ENCODE data around the gene TMEM141.
A peak's percentile ranks its signal among the peaks of the same experiment; 100 is the strongest.
"Not testable (repeated sequence)": the region's sequence is repeated elsewhere in the genome, so short reads cannot be mapped to it uniquely, and the experiment has no call there.

The TMEM141 gene

DNA sequence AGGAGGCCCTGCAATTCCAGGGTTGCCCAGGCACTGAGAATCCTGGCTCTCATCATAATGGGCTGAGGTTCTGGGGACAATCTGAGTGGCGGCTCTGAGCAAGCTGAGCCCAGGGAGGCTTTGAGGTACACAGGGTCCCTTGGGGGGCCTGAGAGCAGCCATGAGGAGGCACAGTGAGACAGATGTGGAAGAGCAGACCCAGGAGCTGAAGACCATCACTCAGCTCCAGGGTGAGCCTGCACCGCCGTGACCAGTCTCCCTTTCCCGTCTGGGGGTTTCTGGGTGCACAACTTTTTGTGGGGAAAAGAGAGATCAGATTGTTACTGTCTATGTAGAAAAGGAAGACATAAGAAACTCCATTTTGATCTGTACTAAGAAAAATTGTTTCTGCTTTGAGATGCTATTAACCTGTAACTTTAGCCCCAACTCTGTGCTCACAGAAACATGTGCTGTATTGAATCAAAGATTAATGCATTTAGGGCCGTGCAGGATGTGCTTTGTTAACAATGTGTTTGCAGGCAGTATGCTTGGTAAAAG is 5.2 kb downstream of the TMEM141 start, which contains the start of gene CCDC183:
CCDC183 (plus strand) TSS at position 101 of the 537 bp plus-strand sequence; CDS start at position 161, 60 bp downstream.
- no peak for DNase-seq

DNA sequence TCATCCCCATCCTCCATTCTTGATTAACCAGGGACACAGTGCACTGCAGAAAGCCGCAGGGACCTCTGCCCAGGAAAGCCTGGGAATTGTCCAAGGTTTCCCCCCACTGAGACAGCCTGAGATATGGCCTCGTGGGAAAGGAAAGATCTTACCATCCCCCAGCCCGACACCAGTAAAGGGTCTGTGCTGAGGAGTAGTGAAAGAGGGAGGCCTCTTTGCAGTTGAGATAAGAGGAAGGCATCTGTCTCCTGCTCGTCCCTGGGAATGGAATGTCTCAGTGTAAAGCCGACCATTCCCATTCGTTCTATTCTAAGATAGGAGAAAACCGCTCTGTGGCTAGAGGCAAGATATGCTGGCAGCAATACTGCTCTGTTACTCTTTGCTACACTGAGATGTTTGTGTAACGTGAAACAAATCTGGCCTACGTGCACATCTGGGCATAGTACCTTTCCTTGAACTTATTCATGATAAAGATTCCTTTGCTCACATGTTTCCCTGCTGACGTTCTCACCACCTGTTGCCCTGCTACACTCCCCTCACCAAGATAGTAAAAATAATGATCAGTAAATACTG is 5.7 kb downstream of the TMEM141 start:
- DNase-seq, result not testable (repeated sequence)

DNA sequence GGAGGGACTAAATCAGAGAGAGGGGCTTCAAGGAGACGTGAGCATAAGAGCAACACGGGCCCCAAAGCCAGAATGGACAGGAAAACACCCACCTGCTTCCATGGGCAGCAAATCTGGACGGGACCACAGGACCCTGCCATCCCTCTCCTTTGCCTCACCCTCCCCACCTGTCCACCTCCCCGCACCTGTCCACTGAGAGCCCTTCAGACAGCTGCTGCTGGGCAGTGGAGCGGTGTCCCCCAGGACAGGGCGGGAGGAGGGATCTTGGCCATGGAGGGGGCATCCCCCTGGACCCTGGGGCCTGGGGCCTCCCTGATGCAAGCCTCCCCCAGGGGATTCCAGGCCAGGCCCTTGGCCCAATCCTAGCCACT is 7.5 kb downstream of the TMEM141 start:
- DNase-seq, result no peak

DNA sequence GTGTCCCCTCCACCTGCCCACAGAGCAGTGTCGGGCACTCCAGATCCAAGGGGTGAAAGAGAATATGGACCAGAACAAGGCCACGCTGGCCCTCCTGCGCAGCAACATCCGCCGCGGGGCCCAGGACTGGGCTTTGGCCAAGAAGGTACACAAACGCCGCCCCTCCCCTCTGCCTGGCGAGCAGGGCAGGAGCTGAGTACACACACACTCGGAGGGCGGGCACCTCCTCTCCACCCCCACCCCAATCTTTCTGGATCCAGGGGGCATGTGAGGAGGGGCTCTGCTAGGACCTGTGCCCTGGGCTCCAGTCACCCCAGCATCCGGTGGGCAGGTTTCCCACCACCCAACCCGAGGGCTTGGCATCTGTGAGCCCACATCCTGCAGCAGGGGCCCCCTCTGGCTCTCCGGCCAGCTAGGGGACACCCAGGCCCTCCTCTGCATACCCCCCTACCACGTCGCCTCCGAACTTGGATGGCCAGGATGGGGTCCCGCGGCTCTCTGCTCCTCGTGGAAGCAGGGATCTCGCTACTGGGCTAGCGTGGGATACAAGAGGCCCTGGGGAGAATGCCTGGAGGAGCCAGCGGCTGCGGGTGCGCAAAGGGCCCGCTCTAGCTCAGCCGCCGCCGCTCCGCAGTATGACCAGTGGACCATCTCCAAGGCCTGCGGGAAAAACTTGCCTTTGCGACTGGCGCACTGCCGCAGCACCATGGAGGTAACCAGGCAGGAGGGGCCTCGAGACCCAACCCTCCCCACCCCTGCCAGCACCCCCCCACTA is 8.1 kb downstream of the TMEM141 start:
- DNase-seq, result no peak

DNA sequence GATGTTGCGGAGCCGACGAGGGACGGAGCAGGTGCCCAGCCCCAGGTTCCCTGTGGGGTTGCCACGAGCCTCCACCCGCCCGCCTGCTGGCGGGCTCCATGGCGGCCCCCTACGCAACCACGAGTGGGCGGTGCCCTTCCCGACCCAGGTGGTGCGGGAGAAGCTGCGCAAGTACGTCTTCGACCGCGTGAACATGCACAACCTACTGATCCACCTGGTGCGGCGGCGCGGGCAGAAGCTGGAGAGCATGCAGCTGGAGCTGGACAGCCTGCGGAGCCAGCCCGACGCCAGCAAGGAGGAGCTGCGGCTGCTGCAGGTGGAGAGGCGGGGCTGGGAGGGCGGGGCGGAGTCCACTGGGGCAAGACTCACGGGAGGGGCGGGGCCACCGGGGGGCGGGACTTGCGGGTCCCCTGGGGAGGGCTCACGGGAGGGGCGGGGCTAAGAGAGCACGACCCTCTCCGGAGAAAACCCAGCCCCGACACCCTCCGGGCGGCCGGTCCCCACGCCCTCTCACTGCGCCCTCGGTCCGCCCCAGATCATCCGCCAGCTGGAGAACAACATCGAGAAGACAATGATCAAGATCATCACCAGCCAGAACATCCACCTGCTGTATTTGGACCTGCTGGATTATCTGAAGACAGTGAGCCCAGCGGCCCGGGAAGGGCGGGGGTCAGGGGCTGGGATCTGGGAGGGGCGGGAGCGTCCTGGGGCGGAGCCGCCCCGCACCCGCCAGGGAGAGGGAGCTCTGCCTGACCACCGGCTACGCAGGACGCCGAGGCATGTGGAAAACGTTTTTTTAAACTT is 8.9 kb downstream of the TMEM141 start:
- peak; percentile 85 to 91 for DNase-seq

DNA sequence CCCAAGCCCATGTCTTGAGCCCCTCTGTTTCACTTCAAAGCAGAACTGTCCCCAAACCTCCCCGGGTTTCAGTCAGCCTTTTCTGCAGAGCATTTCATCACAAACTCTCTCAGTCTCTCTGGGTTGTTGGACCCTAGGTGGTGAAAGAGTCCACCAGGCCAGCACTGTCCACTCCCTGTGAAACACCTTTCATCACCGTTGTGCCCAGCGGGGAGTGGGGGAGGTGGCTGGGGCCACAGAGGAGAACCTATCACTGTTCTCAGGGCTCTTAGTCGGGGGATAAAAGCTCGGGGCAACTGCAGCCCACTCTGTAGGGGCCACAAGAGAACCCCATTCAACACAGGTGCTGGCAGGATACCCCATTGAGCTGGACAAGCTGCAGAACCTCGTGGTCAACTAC is 11.2 kb downstream of the TMEM141 start:
- DNase-seq, result no peak

DNA sequence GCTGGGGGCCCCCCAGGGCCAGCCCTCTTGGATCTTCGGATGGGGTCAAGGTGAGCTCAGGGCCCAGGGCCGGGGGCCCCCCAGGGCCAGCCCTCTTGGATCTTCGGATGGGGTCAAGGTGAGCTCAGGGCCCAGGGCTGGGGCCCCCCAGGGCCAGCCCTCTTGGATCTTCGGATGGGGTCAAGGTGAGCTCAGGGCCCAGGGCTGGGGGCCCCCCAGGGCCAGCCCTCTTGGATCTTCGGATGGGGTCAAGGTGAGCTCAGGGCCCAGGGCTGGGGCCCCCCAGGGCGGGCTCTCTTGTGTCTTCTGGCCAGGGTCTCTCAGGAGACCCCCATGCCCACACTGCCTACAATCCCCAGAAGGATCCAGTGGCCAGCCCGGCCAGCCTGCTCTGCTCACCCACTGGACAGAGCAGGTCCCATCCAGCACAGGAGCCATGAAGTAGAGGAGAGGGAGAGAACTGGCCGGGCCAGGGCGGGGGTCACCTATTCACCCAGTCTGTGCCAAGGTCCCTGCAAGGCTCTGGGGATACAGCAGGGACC is 11.9 kb downstream of the TMEM141 start:
- not testable (repeated sequence) for DNase-seq

DNA sequence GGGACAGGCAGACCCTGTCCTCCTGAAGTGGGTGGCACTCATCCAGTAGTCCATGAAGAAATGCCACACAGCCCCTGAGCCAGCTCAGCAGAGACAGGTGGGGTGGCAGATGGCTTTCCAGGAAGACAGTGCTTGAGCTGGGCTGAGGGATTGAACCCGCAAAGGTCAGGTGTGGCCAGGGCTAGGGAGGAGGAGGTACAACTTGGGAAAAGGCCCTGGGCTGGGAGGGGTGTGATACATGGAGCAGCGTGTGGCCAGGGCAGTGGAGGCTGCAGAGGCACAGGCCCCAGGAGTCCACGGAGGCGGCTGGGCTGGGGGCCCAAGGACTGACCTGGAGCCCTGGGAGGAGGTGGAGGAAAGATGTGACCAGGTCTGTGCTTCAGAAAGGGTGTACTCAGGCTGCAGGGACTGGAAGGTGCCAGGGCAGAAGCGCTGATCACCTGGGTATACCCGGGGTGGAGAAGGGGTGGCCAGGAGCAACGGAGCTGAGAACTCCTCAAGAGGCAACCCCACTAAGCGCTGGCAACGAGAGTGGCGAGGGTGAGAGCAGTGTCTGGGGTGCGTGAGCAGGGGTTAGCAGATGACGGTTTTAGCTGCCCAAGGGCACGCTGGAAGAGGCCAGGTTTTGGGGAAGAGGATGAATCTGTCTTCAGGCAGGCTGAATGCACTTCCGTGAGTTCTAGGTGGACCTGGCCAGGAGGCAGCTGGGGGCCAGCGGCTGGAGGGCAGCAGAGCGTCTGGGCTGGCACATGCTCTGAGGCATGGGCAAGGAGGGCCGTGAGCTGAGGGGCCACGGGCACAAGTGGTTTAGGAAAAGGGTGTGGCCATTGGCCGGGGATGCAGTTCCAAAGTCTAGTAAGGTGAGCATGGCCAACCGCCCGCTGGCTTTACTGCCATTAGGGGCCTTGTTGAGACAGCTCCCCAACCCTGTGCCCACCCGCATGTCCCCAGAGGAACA is 12.7 kb downstream of the TMEM141 start:
- no peak for DNase-seq

DNA sequence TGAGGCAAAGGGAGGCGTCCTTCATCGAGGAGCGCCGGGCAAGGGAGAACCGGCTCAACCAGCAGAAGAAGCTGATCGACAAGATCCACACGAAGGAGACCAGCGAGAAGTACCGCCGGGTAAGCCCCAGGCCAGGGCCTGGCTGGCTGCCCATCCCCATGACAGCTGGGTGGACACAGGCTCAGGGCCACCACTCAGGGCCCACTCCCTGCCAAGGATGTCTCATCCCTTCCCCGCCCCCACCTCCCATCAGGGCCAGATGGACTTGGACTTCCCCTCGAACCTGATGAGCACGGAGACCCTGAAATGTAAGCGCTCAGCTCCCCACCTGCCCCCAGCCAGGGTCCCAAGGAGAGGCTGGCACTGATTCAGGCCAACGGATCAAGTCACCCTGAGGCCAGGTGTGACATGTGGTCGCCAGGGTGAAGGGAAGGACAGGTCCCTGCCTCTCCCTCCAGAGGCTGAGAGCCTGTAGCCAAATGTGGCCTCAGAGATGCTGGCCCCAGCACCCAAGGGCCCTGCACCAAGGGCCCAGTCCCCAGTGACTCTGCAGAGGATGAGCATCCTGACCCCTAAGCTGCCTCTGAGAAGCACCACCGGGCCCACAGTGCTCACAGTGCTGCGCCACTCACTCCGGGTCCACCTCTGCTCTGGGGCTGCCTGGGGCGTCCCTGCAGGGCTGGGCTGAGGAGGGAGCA is 13.5 kb downstream of the TMEM141 start:
- no peak for DNase-seq

DNA sequence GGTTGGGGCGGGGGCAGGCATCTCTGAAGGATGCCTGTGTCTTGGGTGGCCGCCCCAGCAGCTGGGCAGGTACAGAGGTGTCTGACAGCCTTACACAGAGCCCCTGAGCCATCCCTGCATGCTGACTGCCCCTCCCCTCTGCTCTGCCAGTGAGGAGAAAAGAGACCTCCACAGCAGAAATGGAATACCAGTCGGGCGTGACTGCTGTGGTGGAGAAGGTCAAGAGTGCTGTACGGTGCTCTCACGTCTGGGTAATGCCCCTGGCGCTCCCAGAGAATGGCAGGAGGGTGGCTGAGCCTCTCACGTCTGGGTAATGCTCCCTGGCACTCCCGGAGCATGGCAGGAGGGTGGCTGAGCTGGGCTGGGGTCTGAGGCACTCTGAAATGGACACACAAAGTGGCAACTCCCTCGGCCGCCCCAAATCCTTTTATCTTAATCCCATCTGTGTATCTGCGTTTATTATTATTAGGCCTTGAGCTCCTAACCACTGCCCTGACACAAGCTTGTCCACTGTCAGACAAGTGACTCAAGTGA is 14.1 kb downstream of the TMEM141 start:
- DNase-seq, result no peak

DNA sequence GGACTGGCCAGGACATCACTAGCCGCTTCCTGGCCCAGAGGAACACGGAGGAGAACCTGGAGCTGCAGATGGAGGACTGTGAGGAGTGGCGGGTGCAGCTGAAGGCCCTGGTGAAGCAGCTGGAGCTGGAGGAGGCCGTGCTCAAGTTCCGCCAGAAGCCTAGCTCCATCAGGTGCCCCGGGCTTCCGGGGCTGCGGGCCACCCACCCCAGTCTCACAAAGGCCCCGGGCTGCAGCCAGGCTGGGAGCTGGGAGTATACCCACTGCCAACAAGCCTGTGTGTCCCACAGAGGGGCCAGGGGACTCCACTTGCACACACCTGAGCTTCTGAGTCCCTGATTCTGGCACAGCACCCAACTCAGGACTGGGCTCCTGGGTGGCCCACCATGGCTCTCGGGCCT is 14.9 kb downstream of the TMEM141 start:
- no peak for DNase-seq

DNA sequence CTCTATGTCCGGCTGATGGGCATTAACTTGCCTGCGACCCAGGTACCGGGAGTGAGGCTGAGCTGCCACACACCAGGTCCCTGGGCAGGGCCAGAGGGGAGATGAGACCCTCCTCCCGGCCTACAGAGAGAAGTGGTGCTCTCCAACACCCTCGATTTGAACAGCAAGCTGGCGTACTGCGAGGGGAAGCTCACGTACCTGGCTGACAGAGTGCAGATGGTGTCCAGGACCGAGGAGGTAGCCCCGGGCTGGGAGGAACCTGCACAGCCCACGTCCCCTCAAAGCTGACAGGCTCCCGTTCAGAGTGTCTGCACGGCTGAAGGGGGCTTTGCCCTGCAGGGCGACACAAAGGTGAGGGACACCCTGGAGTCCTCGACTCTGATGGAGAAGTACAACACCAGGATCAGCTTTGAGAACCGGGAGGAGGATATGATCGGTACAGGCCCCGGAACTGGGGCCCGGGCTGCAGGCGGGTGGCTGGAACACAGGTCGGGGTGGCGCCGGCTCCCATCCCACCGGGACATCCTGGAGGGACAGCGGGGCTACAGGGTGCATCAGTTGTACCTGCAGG is 15.6 kb downstream of the TMEM141 start:
- DNase-seq, result no peak

DNA sequence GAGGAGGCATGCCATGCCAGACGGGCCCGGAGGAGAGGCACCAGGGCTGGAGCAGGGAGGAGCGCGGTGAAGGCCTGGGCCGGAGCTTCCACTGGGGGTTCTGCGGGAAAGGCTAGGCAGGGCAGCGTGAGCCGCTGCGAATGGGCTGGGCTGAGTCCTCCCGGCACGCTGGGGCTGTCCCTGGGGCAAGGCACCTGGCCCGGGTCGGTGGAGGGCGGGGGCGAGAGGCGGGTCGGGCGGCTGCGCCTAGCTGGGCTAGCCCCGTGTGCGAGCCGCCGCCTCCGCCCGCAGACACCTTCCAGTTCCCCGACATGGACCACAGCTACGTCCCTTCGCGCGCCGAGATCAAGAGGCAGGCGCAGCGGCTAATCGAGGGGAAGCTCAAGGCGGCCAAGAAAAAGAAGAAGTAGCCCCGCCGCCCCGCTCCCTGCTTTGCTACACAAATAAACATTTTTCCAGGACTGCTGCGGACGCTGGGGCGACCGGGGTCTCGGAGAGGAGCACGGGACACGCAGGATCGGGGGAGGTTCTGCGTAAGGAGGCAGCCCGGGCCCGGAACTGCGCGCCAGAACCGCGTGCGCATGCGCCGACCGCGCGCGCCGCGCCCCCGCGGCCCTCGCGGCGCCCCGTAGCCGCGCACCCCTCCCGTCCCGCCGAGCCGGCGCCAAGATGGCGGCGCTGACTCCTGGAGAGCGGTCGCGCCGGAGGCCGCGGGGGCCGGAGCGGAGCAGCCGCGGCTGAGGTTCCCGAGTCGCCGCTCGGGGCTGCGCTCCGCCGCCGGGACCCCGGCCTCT is 16.3 kb downstream of the TMEM141 start, which contains the start of gene RABL6:
RABL6 (plus strand) TSS at position 668 of the 794 bp plus-strand sequence. CDS start 249 bp downstream, outside the sequence.
- peak; percentile 78 to 80 for DNase-seq

DNA sequence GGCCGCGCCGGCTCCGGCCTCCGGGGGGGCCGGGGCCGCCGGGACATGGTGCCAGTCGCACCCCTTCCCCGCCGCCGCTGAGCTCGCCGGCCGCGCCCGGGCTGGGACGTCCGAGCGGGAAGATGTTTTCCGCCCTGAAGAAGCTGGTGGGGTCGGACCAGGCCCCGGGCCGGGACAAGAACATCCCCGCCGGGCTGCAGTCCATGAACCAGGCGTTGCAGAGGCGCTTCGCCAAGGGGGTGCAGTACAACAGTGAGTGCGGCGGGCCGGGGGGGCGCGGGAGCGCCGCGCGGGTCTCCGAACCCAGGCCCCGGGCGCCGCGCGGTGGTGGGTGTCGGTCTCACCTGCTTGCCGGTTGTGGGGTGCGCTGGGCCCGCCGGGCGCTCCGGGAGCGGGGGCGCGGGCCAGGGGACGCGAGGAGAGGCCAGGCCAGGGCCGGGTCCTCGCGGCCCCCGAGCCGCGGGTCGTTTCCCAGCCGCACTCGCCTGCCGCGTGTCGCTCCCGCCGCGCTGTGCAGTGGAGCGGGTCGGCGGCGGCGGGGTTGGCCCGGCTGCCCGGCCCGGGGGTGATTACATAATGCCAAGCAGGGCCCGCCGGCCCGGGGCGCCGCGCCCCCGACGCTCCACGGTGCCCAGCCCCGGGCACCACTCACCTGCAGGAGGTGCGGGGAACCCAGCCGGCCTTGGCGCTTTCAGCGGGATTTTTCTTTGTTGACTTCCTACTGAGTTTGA is 17.1 kb downstream of the TMEM141 start:
- peak; percentile 51 to 52 for DNase-seq

DNA sequence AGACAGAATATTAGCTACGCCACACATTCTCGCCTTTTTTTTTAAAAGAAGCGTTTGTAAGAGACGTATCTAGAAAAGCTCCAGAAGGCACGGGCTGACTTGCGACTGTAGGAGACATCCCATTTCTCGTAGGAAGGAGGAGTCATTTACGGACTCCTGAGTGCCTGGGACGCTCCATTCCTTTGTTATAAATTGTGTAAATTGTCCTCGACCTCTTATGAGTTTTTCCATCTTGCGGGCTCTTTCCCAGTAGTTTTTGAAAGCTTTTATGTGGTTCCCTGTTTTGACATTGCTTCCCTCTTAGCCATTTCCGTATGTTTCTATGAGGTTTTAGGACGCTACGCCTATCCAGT is 17.6 kb downstream of the TMEM141 start:
- DNase-seq, result no peak

DNA sequence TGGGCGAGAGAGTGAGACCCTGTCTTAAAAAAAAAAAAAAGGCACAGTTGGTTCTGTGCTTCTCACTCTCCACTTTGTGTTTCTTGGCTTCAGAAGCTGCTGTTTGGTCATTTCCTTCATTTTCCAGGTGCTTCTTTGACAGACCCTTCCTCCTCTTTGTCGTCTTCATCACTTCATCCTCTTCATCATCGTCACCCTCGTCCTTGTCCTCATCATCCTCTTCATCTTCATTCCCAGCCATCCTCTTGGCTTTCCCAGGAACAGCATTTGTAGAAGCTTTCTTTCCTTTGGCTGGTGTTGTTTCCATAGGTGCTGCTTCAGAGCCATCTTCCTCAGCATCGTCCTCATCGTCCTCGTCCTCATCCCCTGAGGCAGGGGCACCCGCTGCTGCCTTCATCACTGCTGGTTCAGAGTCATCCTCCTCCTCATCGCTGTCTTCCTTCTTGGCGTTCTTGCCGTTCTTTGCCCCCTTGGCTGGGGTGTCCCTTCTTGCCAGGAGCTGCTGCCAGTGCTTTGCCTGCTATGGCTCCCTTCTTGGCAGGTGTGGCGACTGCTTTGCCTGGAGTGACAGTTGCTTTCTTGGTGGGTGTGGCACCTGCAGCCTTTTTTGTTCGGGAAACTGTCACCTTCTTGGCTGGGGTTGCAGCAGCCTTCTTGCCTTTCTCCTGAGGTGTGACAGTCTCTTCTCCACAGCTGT is 23.7 kb downstream of the TMEM141 start:
- DNase-seq, result no peak

DNA sequence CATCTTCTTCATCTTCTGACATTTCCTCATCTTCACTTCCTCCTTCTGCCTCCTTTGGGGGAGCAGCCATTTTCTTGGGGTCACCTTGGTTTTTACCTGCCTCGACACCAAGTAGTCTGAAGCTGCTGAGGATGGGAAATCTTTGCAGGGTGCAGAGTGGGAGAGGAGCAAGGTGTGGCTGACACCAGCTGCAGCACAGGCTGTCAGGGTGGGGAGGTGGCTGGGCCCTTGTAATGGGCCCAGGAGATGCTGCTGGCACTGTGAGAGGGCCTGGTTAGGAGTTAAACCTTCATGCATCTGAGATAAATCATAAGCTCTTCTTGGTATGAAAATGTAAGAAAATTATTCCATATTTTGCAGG is 24.3 kb downstream of the TMEM141 start:
- no peak for DNase-seq
